Bronchial epithelial cell (primary cell): ENCODE measurements around the gene STUB1. TPM values are rescaled to one million over a fixed set of nuclear protein-coding genes. Genes with fewer than 3 reads are reported as not detected.
A peak's percentile ranks its signal among the peaks of the same experiment; 100 is the strongest.

Experiments used
- DNase-seq: peaks from one replicate; pipeline ENCODE4 v3.0.0-alpha.2; 2010; ENCODE audit warnings: low read depth
- FAIRE-seq: peaks from 2 replicates; lab custom pipeline; 2011; peaks lifted over from hg19 to GRCh38; lab: Jason Lieb, UNC
- H3K27me3 ChIP-seq: 2 replicates; pipeline ENCODE4 v1.5.1; 2011; ENCODE audit warnings: low read length; ENCODE audit not compliant: control insufficient read depth, insufficient read depth
- H3K36me3 ChIP-seq: 2 replicates; pipeline ENCODE4 v1.5.1; 2011; ENCODE audit warnings: low read length; ENCODE audit not compliant: control insufficient read depth, insufficient read depth
- H3K4me3 ChIP-seq: 2 replicates; pipeline ENCODE4 v1.5.1; 2011; ENCODE audit warnings: mild to moderate bottlenecking, low read depth, low read length, control low read depth
- CTCF ChIP-seq: IDR thresholded peaks from 2 replicates; pipeline ENCODE4 v1.5.1; 2011; ENCODE audit warnings: mild to moderate bottlenecking, moderate library complexity, low read length, control low read depth, inconsistent platforms; ENCODE audit not compliant: insufficient read depth, severe bottlenecking
- total RNA-seq: library from RNA; depleted of rRNA; stranded (reverse); fragments of >200 nt; gene quantifications from 2 replicates; pipeline ENCODE4 v1.2.1, GENCODE V29; 2014

Gene STUB1
- total RNA-seq, 1 donor from 2014 or later, result 204 TPM

GRCh38 chr16:700684-701584, 20.7 kb downstream of the STUB1 start:
- TF ChIP-seq CTCF, result no peak
- H3K27me3 ChIP-seq, result peaks cover 32% of the 10 kb centered on the region

GRCh38 chr16:702341-702740, 22.1 kb downstream of the STUB1 start:
- FAIRE-seq (no peak), DNase-seq (no peak)
- H3K27me3 ChIP-seq, result peaks cover 39% of the 10 kb centered on the region
- H3K4me3 ChIP-seq, result no peak overlapping the region
- TF ChIP-seq CTCF, result no peak
- no peaks in the 10 kb centered on the region for H3K36me3 ChIP-seq

More at GRCh38 chr16:700684-701584, 20.7 kb downstream of the STUB1 start:
- H3K36me3 ChIP-seq, result no peaks in the 10 kb centered on the region
- no peak overlapping the region for H3K4me3 ChIP-seq
- no peak for FAIRE-seq
- no peak for DNase-seq

- no peak for TF ChIP-seq CTCF
- no peak overlapping the region for H3K4me3 ChIP-seq
- no peaks in the 10 kb centered on the region for H3K36me3 ChIP-seq
- FAIRE-seq (no peak), DNase-seq (no peak)
- peaks cover 40% of the 10 kb centered on the region for H3K27me3 ChIP-seq
Observed at GRCh38 chr16:703406-703805, 23.2 kb downstream of the STUB1 start.

- Histone ChIP-seq H3K4me3 (no peak overlapping the region), H3K27me3 (peaks cover 41% of the 10 kb centered on the region), H3K36me3 (no peaks in the 10 kb centered on the region)
- DNase-seq (no peak), FAIRE-seq (no peak)
- TF ChIP-seq CTCF, result no peak
Observed at GRCh38 chr16:704047-704446, 23.8 kb downstream of the STUB1 start.

GRCh38 chr16:704552-705380, 24.6 kb downstream of the STUB1 start:
- Histone ChIP-seq H3K4me3 (peak overlapping the region; percentile 17), H3K36me3 (no peaks in the 10 kb centered on the region), H3K27me3 (peaks cover 45% of the 10 kb centered on the region)
- no peak for DNase-seq
- no peak for FAIRE-seq
- TF ChIP-seq CTCF, result no peak
